WTC11 (cell line): ENCODE results near the gene FOXO3. TPM values are rescaled to one million over a fixed set of nuclear protein-coding genes. Genes with fewer than 3 reads are reported as not detected.

ENCODE experiments used
- ATAC-seq: fragments of 200-7000 bp; cut with Tn5 transposase; 2 replicates; pipeline ENCODE4 v1.10.0; 2021; ENCODE audit warnings: mild to moderate bottlenecking, moderate library complexity
- CTCF ChIA-PET: fragments of 300-600 bp; sonication (Branson Sonifier 250); formaldehyde crosslinking; loops from one replicate; lab custom pipeline; 2021; ENCODE audit warnings: antibody characterized with exemption; lab: Charles Lee
- POLR2A ChIA-PET: fragments of 350-600 bp; sonication (Branson Sonifier 250); formaldehyde crosslinking; loops from one replicate; lab custom pipeline; 2021; ENCODE audit warnings: antibody characterized with exemption; lab: Charles Lee
- DNase-seq: peaks from one replicate; pipeline ENCODE4 v3.0.0; 2021; ENCODE audit warnings: low spot score
- H3K27ac Mint-ChIP-seq: 2 replicates; pipeline ENCODE4 v1.8.0; 2021; ENCODE audit warnings: mixed read lengths
- H3K27me3 Mint-ChIP-seq: 2 replicates; pipeline ENCODE4 v1.8.0; 2021; ENCODE audit warnings: low read depth, mild to moderate bottlenecking, moderate library complexity, mixed read lengths
- H3K36me3 Mint-ChIP-seq: 2 replicates; pipeline ENCODE4 v1.8.0; 2021; ENCODE audit warnings: mixed read lengths
- H3K4me1 Mint-ChIP-seq: 2 replicates; pipeline ENCODE4 v1.8.0; 2022; ENCODE audit warnings: mixed read lengths
- H3K4me3 Mint-ChIP-seq: 2 replicates; pipeline ENCODE4 v1.8.0; 2021; ENCODE audit warnings: mild to moderate bottlenecking, moderate library complexity, mixed read lengths
- H3K9me3 Mint-ChIP-seq: 2 replicates; pipeline ENCODE4 v1.8.0; 2021; ENCODE audit warnings: mixed read lengths
- ATF1 ChIP-seq: sonication (generic); formaldehyde crosslinking; IDR thresholded peaks from 2 replicates; pipeline ENCODE4 v1.8.1; 2023; ENCODE audit warnings: mild to moderate bottlenecking, moderate library complexity, missing genetic modification reagents
- EMX1 ChIP-seq: fragments of 250-450 bp; sonication (Bioruptor Pico); IDR thresholded peaks from 2 replicates; pipeline ENCODE4 v1.8.0; 2021; ENCODE audit warnings: mild to moderate bottlenecking
- FOXJ3 ChIP-seq: sonication (generic); formaldehyde crosslinking; IDR thresholded peaks from 2 replicates; pipeline ENCODE4 v1.9.0; 2021; ENCODE audit warnings: missing genetic modification reagents, mild to moderate bottlenecking, borderline replicate concordance
- FOXK1 ChIP-seq: sonication (generic); formaldehyde crosslinking; IDR thresholded peaks from 2 replicates; pipeline ENCODE4 v1.8.0; 2022; ENCODE audit warnings: mild to moderate bottlenecking, moderate library complexity, missing genetic modification reagents
- HMGA2 ChIP-seq: fragments of 250-450 bp; sonication (Bioruptor Pico); IDR thresholded peaks from 2 replicates; pipeline ENCODE4 v1.4.0; 2021; ENCODE audit warnings: mild to moderate bottlenecking, moderate library complexity
- IRF2 ChIP-seq: sonication (generic); formaldehyde crosslinking; IDR thresholded peaks from 2 replicates; pipeline ENCODE4 v1.8.0; 2022; ENCODE audit warnings: low read depth, missing genetic modification reagents, borderline replicate concordance
- NFE2L1 ChIP-seq: sonication (generic); formaldehyde crosslinking; IDR thresholded peaks from 2 replicates; pipeline ENCODE4 v1.8.1; 2023; ENCODE audit warnings: missing genetic modification reagents
- TP53 ChIP-seq: sonication (generic); formaldehyde crosslinking; IDR thresholded peaks from 2 replicates; pipeline ENCODE4 v1.8.1; 2023; ENCODE audit warnings: mild to moderate bottlenecking, missing genetic modification reagents
- ZNF121 ChIP-seq: sonication (generic); formaldehyde crosslinking; IDR thresholded peaks from 2 replicates; pipeline ENCODE4 v1.8.0; 2023; ENCODE audit warnings: missing genetic modification reagents
- ZNF263 ChIP-seq: sonication (generic); formaldehyde crosslinking; IDR thresholded peaks from 2 replicates; pipeline ENCODE4 v1.8.1; 2022; ENCODE audit warnings: low read depth, mild to moderate bottlenecking, moderate library complexity, missing genetic modification reagents
- ZNF317 ChIP-seq: sonication (generic); formaldehyde crosslinking; IDR thresholded peaks from 2 replicates; pipeline ENCODE4 v1.8.1; 2023; ENCODE audit warnings: low read depth, mild to moderate bottlenecking, moderate library complexity, missing genetic modification reagents, borderline replicate concordance
- total RNA-seq: library from RNA; stranded (reverse); gene quantifications from 3 replicates; pipeline ENCODE4 v1.2.3, GENCODE V29; 2021
- TF ChIP-seq, protein P1 (sequence below): sonication (generic); formaldehyde crosslinking; IDR thresholded peaks from 2 replicates; pipeline ENCODE4 v1.8.0; 2022; ENCODE audit warnings: missing genetic modification reagents
- TF ChIP-seq, protein P2 (sequence below): fragments of 250-450 bp; sonication (Bioruptor Pico); IDR thresholded peaks from 2 replicates; pipeline ENCODE4 v1.9.0; 2021; ENCODE audit warnings: mild to moderate bottlenecking, borderline replicate concordance
- TF ChIP-seq, protein P3 (sequence below): fragments of 250-450 bp; sonication (Bioruptor Pico); conservative IDR thresholded peaks from 2 replicates; pipeline ENCODE4 v1.9.0; 2021; ENCODE audit warnings: mild to moderate bottlenecking
- TF ChIP-seq, protein P4 (sequence below): sonication (generic); formaldehyde crosslinking; IDR thresholded peaks from 2 replicates; pipeline ENCODE4 v1.8.1; 2023; ENCODE audit warnings: mild to moderate bottlenecking, missing genetic modification reagents, moderate library complexity
- TF ChIP-seq, protein P5 (sequence below): sonication (generic); formaldehyde crosslinking; conservative IDR thresholded peaks from 2 replicates; pipeline ENCODE4 v1.8.1; 2022; ENCODE audit warnings: mild to moderate bottlenecking, missing genetic modification reagents
- TF ChIP-seq, protein P6 (sequence below): sonication (generic); formaldehyde crosslinking; IDR thresholded peaks from 2 replicates; pipeline ENCODE4 v1.8.1; 2023; ENCODE audit warnings: mild to moderate bottlenecking, missing genetic modification reagents
- TF ChIP-seq, protein P7 (sequence below): fragments of 250-450 bp; sonication (Bioruptor Pico); IDR thresholded peaks from 2 replicates; pipeline ENCODE4 v1.9.0; 2021; ENCODE audit warnings: moderate library complexity, mild to moderate bottlenecking, inconsistent platforms, borderline replicate concordance

The FOXO3 gene
- total RNA-seq, 1 experiment from 2014 or later: 15.6 TPM

DNA sequence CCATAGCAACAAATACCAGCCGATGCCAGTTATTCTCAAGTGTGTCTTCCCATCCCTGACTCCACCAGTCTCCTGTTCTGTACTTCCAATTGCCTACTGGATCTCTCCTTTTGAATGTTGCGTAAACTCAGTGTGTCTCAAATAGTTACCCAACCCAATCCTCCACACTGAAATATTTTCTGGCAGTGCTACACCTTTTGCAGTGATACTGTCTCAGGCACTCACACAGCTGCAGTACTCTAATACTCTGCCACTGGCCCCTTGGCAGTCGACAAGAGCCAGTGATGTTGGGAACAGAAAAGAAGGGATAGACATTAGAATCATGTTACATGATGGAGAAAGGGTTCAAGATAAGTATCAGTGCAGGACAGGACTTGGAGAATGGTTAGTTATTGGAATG lies 31.8 kb upstream of the FOXO3 start:
- ATAC-seq: no peak
- H3K36me3 Mint-ChIP-seq: no peaks in the 10 kb centered on the region
- peaks cover 11% of the 10 kb centered on the region for H3K4me1 Mint-ChIP-seq
- no peaks in the 10 kb centered on the region for H3K27me3 Mint-ChIP-seq
- H3K9me3 Mint-ChIP-seq: no peaks in the 10 kb centered on the region
- DNase-seq: no peak
- ChIA-PET POLR2A (no interaction called here), CTCF (interaction anchor here (1.2 kb wide), 1 partner anchor 364 kb away, joined by 4 read pairs; no protein-coding TSS in a partner anchor)
- H3K27ac Mint-ChIP-seq: no peak overlapping the region
- TF ChIP-seq, protein P1, sequence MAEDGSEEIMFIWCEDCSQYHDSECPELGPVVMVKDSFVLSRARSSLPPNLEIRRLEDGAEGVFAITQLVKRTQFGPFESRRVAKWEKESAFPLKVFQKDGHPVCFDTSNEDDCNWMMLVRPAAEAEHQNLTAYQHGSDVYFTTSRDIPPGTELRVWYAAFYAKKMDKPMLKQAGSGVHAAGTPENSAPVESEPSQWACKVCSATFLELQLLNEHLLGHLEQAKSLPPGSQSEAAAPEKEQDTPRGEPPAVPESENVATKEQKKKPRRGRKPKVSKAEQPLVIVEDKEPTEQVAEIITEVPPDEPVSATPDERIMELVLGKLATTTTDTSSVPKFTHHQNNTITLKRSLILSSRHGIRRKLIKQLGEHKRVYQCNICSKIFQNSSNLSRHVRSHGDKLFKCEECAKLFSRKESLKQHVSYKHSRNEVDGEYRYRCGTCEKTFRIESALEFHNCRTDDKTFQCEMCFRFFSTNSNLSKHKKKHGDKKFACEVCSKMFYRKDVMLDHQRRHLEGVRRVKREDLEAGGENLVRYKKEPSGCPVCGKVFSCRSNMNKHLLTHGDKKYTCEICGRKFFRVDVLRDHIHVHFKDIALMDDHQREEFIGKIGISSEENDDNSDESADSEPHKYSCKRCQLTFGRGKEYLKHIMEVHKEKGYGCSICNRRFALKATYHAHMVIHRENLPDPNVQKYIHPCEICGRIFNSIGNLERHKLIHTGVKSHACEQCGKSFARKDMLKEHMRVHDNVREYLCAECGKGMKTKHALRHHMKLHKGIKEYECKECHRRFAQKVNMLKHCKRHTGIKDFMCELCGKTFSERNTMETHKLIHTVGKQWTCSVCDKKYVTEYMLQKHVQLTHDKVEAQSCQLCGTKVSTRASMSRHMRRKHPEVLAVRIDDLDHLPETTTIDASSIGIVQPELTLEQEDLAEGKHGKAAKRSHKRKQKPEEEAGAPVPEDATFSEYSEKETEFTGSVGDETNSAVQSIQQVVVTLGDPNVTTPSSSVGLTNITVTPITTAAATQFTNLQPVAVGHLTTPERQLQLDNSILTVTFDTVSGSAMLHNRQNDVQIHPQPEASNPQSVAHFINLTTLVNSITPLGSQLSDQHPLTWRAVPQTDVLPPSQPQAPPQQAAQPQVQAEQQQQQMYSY (CRISPR knock-in tag): no peak
- TF ChIP-seq FOXK1 (CRISPR knock-in tag) (no peak), ATF1 (no peak), IRF2 (no peak), ZNF317 (CRISPR knock-in tag) (no peak), NFE2L1 (CRISPR knock-in tag) (no peak), ZNF263 (CRISPR knock-in tag) (no peak), HMGA2 (no peak), TP53 (CRISPR knock-in tag) (no peak), ZNF121 (CRISPR knock-in tag) (no peak), EMX1 (no peak), FOXJ3 (CRISPR knock-in tag) (no peak)
- TF ChIP-seq, protein P2, sequence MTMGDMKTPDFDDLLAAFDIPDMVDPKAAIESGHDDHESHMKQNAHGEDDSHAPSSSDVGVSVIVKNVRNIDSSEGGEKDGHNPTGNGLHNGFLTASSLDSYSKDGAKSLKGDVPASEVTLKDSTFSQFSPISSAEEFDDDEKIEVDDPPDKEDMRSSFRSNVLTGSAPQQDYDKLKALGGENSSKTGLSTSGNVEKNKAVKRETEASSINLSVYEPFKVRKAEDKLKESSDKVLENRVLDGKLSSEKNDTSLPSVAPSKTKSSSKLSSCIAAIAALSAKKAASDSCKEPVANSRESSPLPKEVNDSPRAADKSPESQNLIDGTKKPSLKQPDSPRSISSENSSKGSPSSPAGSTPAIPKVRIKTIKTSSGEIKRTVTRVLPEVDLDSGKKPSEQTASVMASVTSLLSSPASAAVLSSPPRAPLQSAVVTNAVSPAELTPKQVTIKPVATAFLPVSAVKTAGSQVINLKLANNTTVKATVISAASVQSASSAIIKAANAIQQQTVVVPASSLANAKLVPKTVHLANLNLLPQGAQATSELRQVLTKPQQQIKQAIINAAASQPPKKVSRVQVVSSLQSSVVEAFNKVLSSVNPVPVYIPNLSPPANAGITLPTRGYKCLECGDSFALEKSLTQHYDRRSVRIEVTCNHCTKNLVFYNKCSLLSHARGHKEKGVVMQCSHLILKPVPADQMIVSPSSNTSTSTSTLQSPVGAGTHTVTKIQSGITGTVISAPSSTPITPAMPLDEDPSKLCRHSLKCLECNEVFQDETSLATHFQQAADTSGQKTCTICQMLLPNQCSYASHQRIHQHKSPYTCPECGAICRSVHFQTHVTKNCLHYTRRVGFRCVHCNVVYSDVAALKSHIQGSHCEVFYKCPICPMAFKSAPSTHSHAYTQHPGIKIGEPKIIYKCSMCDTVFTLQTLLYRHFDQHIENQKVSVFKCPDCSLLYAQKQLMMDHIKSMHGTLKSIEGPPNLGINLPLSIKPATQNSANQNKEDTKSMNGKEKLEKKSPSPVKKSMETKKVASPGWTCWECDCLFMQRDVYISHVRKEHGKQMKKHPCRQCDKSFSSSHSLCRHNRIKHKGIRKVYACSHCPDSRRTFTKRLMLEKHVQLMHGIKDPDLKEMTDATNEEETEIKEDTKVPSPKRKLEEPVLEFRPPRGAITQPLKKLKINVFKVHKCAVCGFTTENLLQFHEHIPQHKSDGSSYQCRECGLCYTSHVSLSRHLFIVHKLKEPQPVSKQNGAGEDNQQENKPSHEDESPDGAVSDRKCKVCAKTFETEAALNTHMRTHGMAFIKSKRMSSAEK (CRISPR knock-in tag): no peak
- TF ChIP-seq, protein P3, sequence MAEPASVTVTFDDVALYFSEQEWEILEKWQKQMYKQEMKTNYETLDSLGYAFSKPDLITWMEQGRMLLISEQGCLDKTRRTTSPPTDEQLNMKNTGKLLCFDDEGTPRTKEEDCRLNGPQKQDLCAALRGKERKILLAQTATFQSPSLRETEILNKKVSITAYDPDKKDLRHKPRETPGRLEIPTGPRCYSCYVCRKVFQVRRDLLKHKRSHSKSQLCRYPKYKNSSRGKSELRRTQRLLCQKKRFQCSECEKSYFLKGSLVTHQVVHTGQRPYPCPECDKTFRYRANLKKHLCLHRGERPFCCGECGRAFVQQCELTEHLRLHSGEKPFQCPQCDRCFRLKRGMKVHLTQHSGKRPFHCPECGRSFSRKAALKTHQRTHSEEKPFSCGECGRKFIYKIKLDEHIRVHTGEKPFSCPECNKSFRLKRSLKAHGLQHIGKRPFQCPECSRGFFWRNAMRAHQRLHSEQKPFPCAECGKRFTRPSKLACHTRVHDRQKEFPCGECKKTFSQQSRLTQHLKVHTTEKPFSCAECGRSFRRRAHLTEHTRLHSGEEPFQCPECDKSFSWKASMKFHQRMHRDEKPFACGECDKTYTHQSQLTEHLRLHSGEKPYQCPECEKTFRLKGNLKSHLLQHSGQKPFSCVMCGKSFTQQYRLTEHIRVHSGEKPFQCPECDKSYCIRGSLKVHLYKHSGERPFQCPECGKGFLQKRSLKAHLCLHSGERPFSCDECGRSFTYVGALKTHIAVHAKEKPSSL (CRISPR knock-in tag): no peak
- TF ChIP-seq, protein P4, sequence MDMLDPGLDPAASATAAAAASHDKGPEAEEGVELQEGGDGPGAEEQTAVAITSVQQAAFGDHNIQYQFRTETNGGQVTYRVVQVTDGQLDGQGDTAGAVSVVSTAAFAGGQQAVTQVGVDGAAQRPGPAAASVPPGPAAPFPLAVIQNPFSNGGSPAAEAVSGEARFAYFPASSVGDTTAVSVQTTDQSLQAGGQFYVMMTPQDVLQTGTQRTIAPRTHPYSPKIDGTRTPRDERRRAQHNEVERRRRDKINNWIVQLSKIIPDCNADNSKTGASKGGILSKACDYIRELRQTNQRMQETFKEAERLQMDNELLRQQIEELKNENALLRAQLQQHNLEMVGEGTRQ (CRISPR knock-in tag): no peak
- TF ChIP-seq, protein P5, sequence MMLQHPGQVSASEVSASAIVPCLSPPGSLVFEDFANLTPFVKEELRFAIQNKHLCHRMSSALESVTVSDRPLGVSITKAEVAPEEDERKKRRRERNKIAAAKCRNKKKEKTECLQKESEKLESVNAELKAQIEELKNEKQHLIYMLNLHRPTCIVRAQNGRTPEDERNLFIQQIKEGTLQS (CRISPR knock-in tag): no peak
- TF ChIP-seq, protein P6, sequence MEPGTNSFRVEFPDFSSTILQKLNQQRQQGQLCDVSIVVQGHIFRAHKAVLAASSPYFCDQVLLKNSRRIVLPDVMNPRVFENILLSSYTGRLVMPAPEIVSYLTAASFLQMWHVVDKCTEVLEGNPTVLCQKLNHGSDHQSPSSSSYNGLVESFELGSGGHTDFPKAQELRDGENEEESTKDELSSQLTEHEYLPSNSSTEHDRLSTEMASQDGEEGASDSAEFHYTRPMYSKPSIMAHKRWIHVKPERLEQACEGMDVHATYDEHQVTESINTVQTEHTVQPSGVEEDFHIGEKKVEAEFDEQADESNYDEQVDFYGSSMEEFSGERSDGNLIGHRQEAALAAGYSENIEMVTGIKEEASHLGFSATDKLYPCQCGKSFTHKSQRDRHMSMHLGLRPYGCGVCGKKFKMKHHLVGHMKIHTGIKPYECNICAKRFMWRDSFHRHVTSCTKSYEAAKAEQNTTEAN (CRISPR knock-in tag): no peak
- TF ChIP-seq, protein P7, sequence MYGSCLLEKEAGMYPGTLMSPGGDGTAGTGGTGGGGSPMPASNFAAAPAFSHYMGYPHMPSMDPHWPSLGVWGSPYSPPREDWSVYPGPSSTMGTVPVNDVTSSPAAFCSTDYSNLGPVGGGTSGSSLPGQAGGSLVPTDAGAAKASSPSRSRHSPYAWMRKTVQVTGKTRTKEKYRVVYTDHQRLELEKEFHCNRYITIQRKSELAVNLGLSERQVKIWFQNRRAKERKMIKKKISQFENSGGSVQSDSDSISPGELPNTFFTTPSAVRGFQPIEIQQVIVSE: no peak
- H3K4me3 Mint-ChIP-seq: no peak overlapping the region
